HEK293 (cell line): ENCODE measurements around the gene SMARCA2.

Source experiments
- CTCF ChIA-PET: fragments of 350-600 bp; formaldehyde crosslinking; extraction: SDS; loops from one replicate; lab custom pipeline; 2021; ENCODE audit warnings: antibody characterized with exemption; lab: Yijun Ruan, JAX
- POLR2A ChIA-PET: fragments of 300-600 bp; formaldehyde crosslinking; extraction: SDS; loops from one replicate; lab custom pipeline; 2020; ENCODE audit warnings: antibody characterized with exemption, inconsistent platforms; lab: Yijun Ruan, JAX
- H3K27ac ChIP-seq: fragments of 200-500 bp; sonication (Bioruptor generic); 2 replicates; pipeline ENCODE4 v1.5.1; 2014; ENCODE audit warnings: low read depth, low read length, control low read depth, inconsistent platforms; ENCODE audit errors: extremely low read depth
- H3K36me3 ChIP-seq, 2 experiments: fragments of 200-500 bp in 1 of 2; sonication (Bioruptor generic) in 1 of 2; 1 replicate in 1 of 2; 2 replicates in 1 of 2; pipeline ENCODE4 v1.5.1; 2014 to 2017; ENCODE audit warnings: inconsistent platforms in 2 of 2, low read length in 2 of 2; ENCODE audit not compliant: control insufficient read depth in 2 of 2, insufficient read depth in 1 of 2
- H3K4me1 ChIP-seq: fragments of 200-500 bp; sonication (Bioruptor generic); 2 replicates; pipeline ENCODE4 v1.5.1; 2014; ENCODE audit warnings: mild to moderate bottlenecking, low read length, inconsistent platforms; ENCODE audit not compliant: control insufficient read depth, insufficient read depth
- H3K4me3 ChIP-seq: 2 replicates; pipeline ENCODE4 v1.5.1; 2011; ENCODE audit warnings: low read depth, mild to moderate bottlenecking, control low read depth, low read length, moderate library complexity
- H3K9me3 ChIP-seq: fragments of 200-500 bp; sonication (Bioruptor generic); 2 replicates; pipeline ENCODE4 v1.5.1; 2014; ENCODE audit warnings: low read depth, low read length, inconsistent platforms; ENCODE audit not compliant: control insufficient read depth, insufficient read depth
- MEIS1 ChIP-seq: sonication (generic); formaldehyde crosslinking; IDR thresholded peaks from 2 replicates; pipeline ENCODE4 v1.8.1; 2022; ENCODE audit warnings: missing genetic modification reagents, mild to moderate bottlenecking, borderline replicate concordance
- MYNN ChIP-seq: fragments of 450-650 bp; formaldehyde crosslinking; IDR thresholded peaks from 2 replicates; pipeline ENCODE4 v1.5.1; 2016; ENCODE audit warnings: missing biosample characterization, missing genetic modification characterization, borderline replicate concordance
- SCRT2 ChIP-seq: fragments of 450-650 bp; formaldehyde crosslinking; IDR thresholded peaks from 2 replicates; pipeline ENCODE4 v1.5.1; 2016; ENCODE audit warnings: missing biosample characterization, missing genetic modification characterization
- ZBTB44 ChIP-seq: fragments of 450-650 bp; IDR thresholded peaks from 2 replicates; pipeline ENCODE4 v1.5.1; 2018; ENCODE audit warnings: missing biosample characterization, mild to moderate bottlenecking, missing genetic modification characterization
- ZEB2 ChIP-seq: fragments of 450-650 bp; formaldehyde crosslinking; IDR thresholded peaks from 2 replicates; pipeline ENCODE4 v1.5.1; 2016; ENCODE audit warnings: missing biosample characterization, missing genetic modification characterization
- ZFHX2 ChIP-seq: fragments of 450-650 bp; formaldehyde crosslinking; conservative IDR thresholded peaks from 2 replicates; pipeline ENCODE4 v1.5.1; 2016; ENCODE audit warnings: missing biosample characterization, missing genetic modification characterization
- ZFP69B ChIP-seq: fragments of 450-650 bp; formaldehyde crosslinking; IDR thresholded peaks from 2 replicates; pipeline ENCODE4 v1.5.1; 2016; ENCODE audit warnings: missing biosample characterization, missing genetic modification characterization
- ZNF121 ChIP-seq: fragments of 450-650 bp; formaldehyde crosslinking; IDR thresholded peaks from 2 replicates; pipeline ENCODE4 v1.5.1; 2016; ENCODE audit warnings: missing biosample characterization, missing genetic modification characterization
- ZNF140 ChIP-seq: fragments of 450-650 bp; formaldehyde crosslinking; IDR thresholded peaks from 2 replicates; pipeline ENCODE4 v1.5.1; 2016; ENCODE audit warnings: missing biosample characterization, missing genetic modification characterization
- ZNF202 ChIP-seq: fragments of 450-650 bp; formaldehyde crosslinking; IDR thresholded peaks from 2 replicates; pipeline ENCODE4 v1.5.1; 2016; ENCODE audit warnings: missing biosample characterization, missing genetic modification characterization, borderline replicate concordance
- ZNF221 ChIP-seq: fragments of 450-650 bp; formaldehyde crosslinking; IDR thresholded peaks from 2 replicates; pipeline ENCODE4 v1.5.1; 2017; ENCODE audit warnings: missing biosample characterization, missing genetic modification characterization, borderline replicate concordance
- ZNF37A ChIP-seq: fragments of 450-650 bp; IDR thresholded peaks from 2 replicates; pipeline ENCODE4 v1.5.1; 2018; ENCODE audit warnings: missing biosample characterization, missing genetic modification characterization
- ZNF433 ChIP-seq: fragments of 450-650 bp; formaldehyde crosslinking; IDR thresholded peaks from 2 replicates; pipeline ENCODE4 v1.5.1; 2016; ENCODE audit warnings: missing biosample characterization, missing genetic modification characterization, low read depth
- ZNF488 ChIP-seq: fragments of 450-650 bp; formaldehyde crosslinking; IDR thresholded peaks from 2 replicates; pipeline ENCODE4 v1.5.1; 2016; ENCODE audit warnings: missing biosample characterization, missing genetic modification characterization
- ZNF544 ChIP-seq: fragments of 450-650 bp; formaldehyde crosslinking; IDR thresholded peaks from 2 replicates; pipeline ENCODE4 v1.5.0; 2017; ENCODE audit warnings: missing biosample characterization, missing genetic modification characterization
- ZNF596 ChIP-seq: fragments of 450-650 bp; IDR thresholded peaks from 2 replicates; pipeline ENCODE4 v1.5.0; 2018; ENCODE audit warnings: missing biosample characterization, mild to moderate bottlenecking, missing genetic modification characterization, moderate library complexity
- ZNF654 ChIP-seq: fragments of 450-650 bp; formaldehyde crosslinking; IDR thresholded peaks from 2 replicates; pipeline ENCODE4 v1.5.1; 2016; ENCODE audit warnings: low read depth, missing biosample characterization, missing genetic modification characterization
- TF ChIP-seq, protein P1 (sequence below): fragments of 450-650 bp; formaldehyde crosslinking; IDR thresholded peaks from 2 replicates; pipeline ENCODE4 v1.5.1; 2016; ENCODE audit warnings: missing biosample characterization, missing genetic modification characterization

SMARCA2 gene

GRCh38 chr9:1995084-1995483, 20.1 kb upstream of the SMARCA2 start:
- no peak overlapping the region for H3K4me3 ChIP-seq
- H3K9me3 ChIP-seq, result no peaks in the 10 kb centered on the region
- ChIA-PET POLR2A (interaction anchor here (0.9 kb wide), 1 partner anchor 21 kb away, joined by 3 read pairs; no protein-coding TSS in a partner anchor), CTCF (interaction anchor here (1.0 kb wide), 1 partner anchor 85 kb away, joined by 4 read pairs; no protein-coding TSS in a partner anchor)
- TF ChIP-seq ZNF221 (tag by site-specific recombination) (no peak), ZNF140 (tag by site-specific recombination) (no peak), ZNF121 (no peak)
- no peaks in the 10 kb centered on the region for H3K36me3 ChIP-seq
- H3K4me1 ChIP-seq, result no peaks in the 10 kb centered on the region
- H3K27ac ChIP-seq, result no peak overlapping the region

- H3K36me3 ChIP-seq, result no peaks in the 10 kb centered on the region
- no peaks in the 10 kb centered on the region for H3K9me3 ChIP-seq
- no peak overlapping the region for H3K4me3 ChIP-seq
- ChIA-PET POLR2A (interaction anchor here (2.2 kb wide), 1 partner anchor 19 kb away, joined by 8 read pairs; the partner anchor contains the start of gene SMARCA2), CTCF (interaction anchor here (0.6 kb wide), 1 partner anchor 9 kb away, joined by 3 read pairs; no protein-coding TSS in a partner anchor)
- no peaks in the 10 kb centered on the region for H3K4me1 ChIP-seq
- no peak overlapping the region for H3K27ac ChIP-seq
- TF ChIP-seq ZNF596 (tag by site-specific recombination) (no peak), ZBTB44 (tag by site-specific recombination) (no peak), ZNF654 (no peak), MYNN (tag by site-specific recombination) (no peak), ZNF37A (tag by site-specific recombination) (no peak), ZNF202 (tag by site-specific recombination) (no peak), ZNF221 (tag by site-specific recombination) (no peak), ZEB2 (tag by site-specific recombination) (no peak)
These were observed 19.0 kb upstream of the SMARCA2 start for GRCh38 chr9:1996156-1996555.

- Histone ChIP-seq H3K9me3 (no peaks in the 10 kb centered on the region), H3K27ac (no peak overlapping the region), H3K4me3 (no peak overlapping the region), H3K36me3 (no peaks in the 10 kb centered on the region), H3K4me1 (no peaks in the 10 kb centered on the region)
- TF ChIP-seq SCRT2 (tag by site-specific recombination), result 0 out of 2 replicates have a peak, but pooled peaks have one; percentile 12
- TF ChIP-seq ZNF488, result no peak
- TF ChIP-seq ZNF433 (tag by site-specific recombination), result no peak
- no peak for TF ChIP-seq ZFHX2 (tag by site-specific recombination)
- no peak for TF ChIP-seq MEIS1 (CRISPR knock-in tag)
- TF ChIP-seq, protein P1, sequence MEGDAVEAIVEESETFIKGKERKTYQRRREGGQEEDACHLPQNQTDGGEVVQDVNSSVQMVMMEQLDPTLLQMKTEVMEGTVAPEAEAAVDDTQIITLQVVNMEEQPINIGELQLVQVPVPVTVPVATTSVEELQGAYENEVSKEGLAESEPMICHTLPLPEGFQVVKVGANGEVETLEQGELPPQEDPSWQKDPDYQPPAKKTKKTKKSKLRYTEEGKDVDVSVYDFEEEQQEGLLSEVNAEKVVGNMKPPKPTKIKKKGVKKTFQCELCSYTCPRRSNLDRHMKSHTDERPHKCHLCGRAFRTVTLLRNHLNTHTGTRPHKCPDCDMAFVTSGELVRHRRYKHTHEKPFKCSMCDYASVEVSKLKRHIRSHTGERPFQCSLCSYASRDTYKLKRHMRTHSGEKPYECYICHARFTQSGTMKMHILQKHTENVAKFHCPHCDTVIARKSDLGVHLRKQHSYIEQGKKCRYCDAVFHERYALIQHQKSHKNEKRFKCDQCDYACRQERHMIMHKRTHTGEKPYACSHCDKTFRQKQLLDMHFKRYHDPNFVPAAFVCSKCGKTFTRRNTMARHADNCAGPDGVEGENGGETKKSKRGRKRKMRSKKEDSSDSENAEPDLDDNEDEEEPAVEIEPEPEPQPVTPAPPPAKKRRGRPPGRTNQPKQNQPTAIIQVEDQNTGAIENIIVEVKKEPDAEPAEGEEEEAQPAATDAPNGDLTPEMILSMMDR, result no peak
- TF ChIP-seq ZNF544 (tag by site-specific recombination), result no peak
- TF ChIP-seq ZFP69B (tag by site-specific recombination), result no peak
- CTCF ChIA-PET, result interaction anchor here (1.0 kb wide), 1 partner anchor 87 kb away, joined by 3 read pairs; no protein-coding TSS in a partner anchor
- POLR2A ChIA-PET, result interaction anchor here (2.2 kb wide), 1 partner anchor 17 kb away, joined by 8 read pairs; the partner anchor contains the start of gene SMARCA2
These were observed 17.5 kb upstream of the SMARCA2 start for GRCh38 chr9:1997646-1998045.
